ENCODE results near the gene LRRC18. TPM values are rescaled to one million over a fixed set of nuclear protein-coding genes. Genes with fewer than 3 reads are reported as not detected.

Gene LRRC18
- total and polyA plus RNA-seq, 9 of the 15 experiments (the other 6 are each of a cell fraction or from before 2014, with no cell fraction given), result not detected

DNA sequence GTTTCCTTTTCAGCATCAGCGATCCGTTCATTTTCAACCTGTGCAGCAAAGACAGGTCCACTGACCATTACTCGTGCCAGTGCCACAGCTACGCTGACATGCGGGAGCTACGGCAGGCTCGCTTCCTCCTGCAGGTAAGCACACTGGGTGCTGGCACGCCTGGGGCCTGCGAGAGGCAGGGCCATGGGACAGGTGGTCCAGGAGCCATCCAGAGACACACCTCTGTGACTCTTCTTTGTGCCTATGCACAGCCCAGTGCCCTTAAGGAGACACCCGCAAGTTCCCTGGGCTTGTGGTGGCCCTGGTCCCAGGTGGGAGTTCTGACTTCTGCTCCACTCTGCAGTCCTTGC is 42.2 kb downstream of the LRRC18 start (continued):
- TF ChIP-seq, protein P1, sequence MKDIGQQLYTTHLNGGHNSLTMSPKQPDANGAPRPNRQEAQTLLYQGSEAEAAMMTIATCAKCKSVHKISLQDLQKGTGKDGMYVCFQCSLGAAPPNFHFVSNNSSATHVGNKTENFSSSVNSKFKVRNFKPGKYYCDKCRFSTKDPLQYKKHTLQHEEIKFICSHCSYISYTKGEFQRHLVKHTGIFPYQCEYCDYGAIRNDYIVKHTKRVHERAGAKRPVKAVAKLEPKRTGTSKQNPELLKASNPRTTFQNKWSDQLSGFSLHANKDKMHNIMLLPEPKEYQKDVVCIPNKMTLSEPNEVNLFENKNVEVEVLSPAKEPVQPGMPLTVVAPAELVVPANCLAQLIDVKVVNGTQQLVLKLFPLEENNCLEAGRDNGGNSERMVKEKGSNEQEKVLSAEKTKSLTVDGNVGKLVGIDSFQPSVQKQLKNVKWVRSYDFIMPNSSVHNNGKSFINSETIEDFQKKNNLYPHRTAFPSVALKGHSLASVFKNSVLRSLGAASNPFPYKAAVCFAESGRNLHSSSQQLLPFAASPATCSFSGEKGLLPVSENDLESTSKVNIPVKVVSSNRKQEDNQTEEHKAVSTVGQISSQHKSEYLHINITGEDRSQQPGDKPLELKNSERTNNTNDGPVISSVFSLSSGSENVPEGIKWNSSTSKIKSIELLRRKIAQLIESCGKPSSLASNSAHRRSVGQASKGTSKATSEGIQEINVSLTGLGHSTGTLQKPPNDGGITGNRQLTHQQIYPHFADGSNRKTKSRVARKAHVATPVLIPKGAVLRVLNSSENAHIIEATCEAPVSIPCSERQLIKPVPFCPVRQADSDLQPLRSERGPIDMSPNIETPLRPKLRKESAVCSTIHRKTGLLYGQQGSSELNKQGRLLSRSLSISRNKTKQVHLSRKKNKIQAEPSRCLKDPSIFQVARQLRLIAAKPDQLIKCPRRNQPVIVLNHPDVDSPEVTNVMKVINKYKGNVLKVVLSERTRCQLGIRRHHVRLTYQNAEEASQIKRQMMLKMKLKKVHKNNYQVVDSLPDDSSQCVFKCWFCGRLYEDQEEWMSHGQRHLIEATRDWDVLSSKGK (CRISPR knock-in tag; IDR thresholded peaks at IDR 0.05), result no peak
- TF ChIP-seq ZNF57 (CRISPR knock-in tag; IDR thresholded peaks at IDR 0.05) (no peak), COPS2 (conservative IDR thresholded peaks at IDR 0.05) (no peak)

DNA sequence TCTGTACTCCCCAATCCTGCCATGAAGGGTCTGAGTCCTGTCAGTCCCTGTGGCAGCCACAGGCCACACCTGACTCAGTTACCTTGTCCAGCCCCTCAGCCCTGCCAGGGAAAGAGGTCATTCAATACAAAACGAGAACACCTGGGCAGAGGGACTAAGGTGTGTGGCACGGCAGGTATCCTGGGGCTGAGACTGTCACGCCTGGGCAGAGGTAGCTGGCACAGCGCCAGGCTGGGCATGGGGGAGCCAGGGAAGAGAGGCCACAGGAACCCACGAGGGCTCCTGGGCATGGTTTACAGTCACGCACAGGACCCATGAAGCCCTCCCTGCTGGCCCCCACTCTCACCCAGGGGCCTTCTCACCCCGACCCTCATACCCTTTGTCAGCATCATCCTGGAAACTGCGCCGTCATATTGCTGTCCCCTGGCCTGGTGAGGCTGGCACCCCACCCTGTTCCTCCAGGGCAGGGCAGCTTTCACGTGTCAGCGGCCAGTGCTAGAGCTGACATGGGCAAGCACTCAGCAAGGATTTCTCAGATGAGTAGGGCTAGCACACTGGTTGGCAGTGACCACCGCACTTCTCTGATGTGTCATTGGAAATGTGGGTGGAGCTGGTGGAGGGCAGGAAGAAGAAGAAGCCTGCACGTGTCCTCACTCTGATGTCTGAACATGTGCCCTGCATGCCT is 42.7 kb downstream of the LRRC18 start:
- Histone ChIP-seq H4K20me1 (replicated peaks; ENCODE audit: control insufficient read depth, insufficient read depth, low read length) (no peaks in the 10 kb centered on the region), H3K27me3 (ENCODE audit: control insufficient read depth in 2 of 2, insufficient read depth in 2 of 2, low read length in 2 of 2) (peaks cover 8 to 33% of the 10 kb centered on the region in 2 experiments; a peak in 4 of 5 replicates), H3K36me3 (ENCODE audit: control insufficient read depth, insufficient read depth, low read length) (no peaks in the 10 kb centered on the region), H3K27ac (ENCODE audit: extremely low read depth, low read depth, low read length) (no peak overlapping the region), H3K9ac (ENCODE audit: insufficient read depth in 1 of 2, low read depth in 2 of 2, low read length in 2 of 2) (no peak overlapping the region), H3K4me3 (no peak overlapping the region), H3K79me2 (ENCODE audit: control insufficient read depth, insufficient read depth, low read length) (no peaks in the 10 kb centered on the region), H3K4me2 (ENCODE audit: insufficient read depth, low read length) (no peak overlapping the region), H3K9me3 (replicated peaks; ENCODE audit: control insufficient read depth, insufficient read depth, low read depth, low read length) (no peaks in the 10 kb centered on the region), H3K9me1 (ENCODE audit: control insufficient read depth, insufficient read depth, low read length) (no peaks in the 10 kb centered on the region), H2AFZ (ENCODE audit: low read depth, low read length) (no peak overlapping the region), H3K4me1 (replicated peaks in 1 of 2; ENCODE audit: control insufficient read depth in 2 of 2, insufficient read depth in 2 of 2, low read length in 2 of 2) (no peaks in the 10 kb centered on the region)
- CTCF ChIA-PET (ENCODE audit: low intra/inter-chr PET ratio), result no interaction called here
- in situ Hi-C loops (cut with MboI), result no loop called here
- intact Hi-C loops (cut with micrococcal nuclease), result no loop called here
- FAIRE-seq (no peak), ATAC-seq (no peak), DNase-seq (ENCODE audit: extremely low read depth in 1 of 4, low spot score in 3 of 4) (no peak)
- 0% methylated on average over 13 of the region's 13 CpGs for WGBS (ENCODE audit: insufficient coverage, low coverage, missing lambda C conversion rate)
- no TSS peak for BruUV-seq (replicated peaks)
- POLR2A ChIA-PET, result interaction anchor here (0.6 to 1.1 kb wide), 2 partner anchors 10 to 49 kb away, joined by 3 to 4 read pairs; no protein-coding TSS in a partner anchor
- peak; percentile 74 for TF ChIP-seq NFIC (IDR thresholded peaks at IDR 0.05)
- TF ChIP-seq COPS2 (conservative IDR thresholded peaks at IDR 0.05), result no peak
- no peak for TF ChIP-seq TCF7L2 (IDR thresholded peaks at IDR 0.05; ENCODE audit: low read depth, low read length)

All from K562 (cell line).